Stimulated activated CD8-positive, alpha-beta memory T cell treated with anti-CD3 and anti-CD28 coated beads, Interleukin-12 subunit alpha, Interleukin-12 subunit beta, amount 100 ng/mL, for 24 hours (primary cell): ENCODE measurements around the gene PRKAR1B.

Experiments used
- DNase-seq: peaks from one replicate; pipeline ENCODE4 v3.0.0-alpha.2; 2020; ENCODE audit errors: extremely low read depth

Gene PRKAR1B

GRCh38 chr7:541661-542060, 185.4 kb downstream of the PRKAR1B start:
- no peak for DNase-seq

- no peak for DNase-seq
Observed at GRCh38 chr7:540997-541396, 186.1 kb downstream of the PRKAR1B start.

DNA sequence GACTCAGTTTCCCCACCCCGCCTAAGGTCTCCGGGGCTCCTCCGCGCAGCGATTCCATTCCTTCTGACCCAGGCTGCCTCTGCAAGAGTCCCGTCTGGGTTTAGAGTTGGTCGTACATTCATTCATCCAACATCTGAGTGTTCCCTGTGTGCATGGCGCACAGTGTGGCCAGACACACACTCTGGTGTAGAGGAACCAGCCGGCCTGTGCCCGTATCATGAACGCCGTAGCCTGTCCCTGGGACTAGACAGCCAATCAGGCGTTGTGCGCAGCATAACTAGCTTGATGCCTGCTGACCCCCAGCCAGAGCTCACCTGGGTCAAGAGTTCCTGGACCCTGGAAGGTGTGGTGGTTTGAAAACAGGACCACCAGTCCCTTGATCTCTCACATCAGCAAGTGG, 186.5 kb downstream of the PRKAR1B start:
- DNase-seq: no peak

DNA sequence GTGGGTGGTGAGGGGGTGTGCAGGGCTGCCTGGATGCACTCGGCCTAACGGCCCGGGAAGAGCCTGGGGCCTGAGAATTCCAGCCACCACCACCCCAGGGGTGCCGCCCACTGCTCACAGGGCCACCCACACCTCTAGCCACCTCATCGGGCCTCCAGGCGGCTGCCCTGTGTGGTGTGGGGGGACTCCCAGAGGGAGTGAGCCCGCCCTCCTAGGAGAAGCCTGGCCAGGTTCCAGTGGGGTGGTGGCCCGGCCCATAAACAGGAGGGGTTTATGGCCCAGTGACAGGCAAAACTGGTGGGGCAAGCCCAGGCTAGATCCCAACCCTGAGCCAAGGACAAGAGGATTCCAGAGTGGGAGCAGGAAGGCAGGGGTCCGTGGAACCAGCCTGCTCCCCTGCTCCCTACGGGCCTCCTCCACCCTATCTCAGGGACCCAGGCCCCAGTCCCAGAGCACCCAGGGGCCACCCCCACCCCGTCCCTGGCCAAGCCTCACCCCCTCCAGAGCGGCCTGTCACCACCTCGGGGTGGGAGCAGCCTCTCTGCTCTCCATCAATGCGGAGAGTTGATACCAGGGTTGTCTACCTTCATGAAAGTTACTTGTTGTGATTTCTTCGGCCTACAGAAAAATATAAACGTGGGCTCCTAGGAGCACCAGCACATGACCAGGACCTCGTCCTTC, 187.2 kb downstream of the PRKAR1B start:
- no peak for DNase-seq

GRCh38 chr7:538764-539685, 188.1 kb downstream of the PRKAR1B start:
- DNase-seq: no peak

DNA sequence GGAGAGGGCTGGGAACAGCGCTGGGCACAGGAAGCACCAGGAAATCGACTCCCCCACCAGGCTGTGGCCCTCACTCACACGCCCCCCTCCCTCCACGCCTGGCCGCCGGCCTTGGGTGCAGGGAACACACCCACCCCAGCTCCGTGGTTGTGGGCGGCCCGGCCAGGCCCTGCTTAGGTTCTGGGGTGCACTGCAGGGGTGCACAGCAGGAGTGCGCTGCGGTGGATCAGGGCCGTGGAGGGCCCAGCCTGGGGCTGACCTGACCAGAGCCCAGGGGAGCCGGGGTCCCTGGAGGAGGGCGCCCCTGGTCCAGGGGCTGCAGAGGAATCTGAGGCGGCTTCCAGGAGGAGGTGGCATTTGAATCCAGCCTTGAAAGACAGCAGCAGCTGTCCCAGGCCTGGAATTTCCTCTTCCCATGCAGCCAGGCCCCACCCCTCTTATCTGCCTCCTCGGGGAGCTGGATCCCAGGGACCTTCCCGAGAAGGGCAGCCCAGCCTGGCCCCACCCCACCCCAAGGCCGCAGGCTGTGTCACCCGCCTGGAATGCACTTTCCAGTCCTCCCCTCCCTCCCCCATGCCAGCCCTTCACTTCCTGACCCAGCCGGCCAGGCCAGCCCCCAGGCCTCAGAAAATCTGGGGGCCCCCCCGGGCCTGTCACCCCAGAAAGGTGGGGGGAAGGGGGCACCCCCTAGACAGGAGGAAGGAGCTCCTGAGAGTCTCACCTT, 189.0 kb downstream of the PRKAR1B start:
- no peak for DNase-seq

DNA sequence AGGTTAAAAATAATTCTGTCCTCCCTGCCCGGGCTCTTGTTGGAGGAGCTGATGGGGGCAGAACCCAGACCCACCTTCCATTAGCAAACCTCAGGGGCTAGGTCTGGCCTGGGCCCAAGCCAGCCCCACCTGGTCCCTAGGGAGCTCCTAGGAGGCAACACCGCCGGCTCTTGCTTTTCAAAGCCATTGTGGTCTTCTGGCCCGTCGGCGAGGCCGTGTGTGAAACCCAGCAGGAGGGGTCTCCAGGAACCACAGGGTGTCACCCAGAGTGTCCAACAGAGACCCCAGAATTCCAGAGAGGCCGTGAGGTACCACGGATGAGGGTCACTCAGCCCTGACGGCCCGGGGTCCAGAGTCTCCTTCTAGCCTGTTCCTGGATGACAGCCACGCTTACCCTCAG, 190.8 kb downstream of the PRKAR1B start:
- DNase-seq: no peak

DNA sequence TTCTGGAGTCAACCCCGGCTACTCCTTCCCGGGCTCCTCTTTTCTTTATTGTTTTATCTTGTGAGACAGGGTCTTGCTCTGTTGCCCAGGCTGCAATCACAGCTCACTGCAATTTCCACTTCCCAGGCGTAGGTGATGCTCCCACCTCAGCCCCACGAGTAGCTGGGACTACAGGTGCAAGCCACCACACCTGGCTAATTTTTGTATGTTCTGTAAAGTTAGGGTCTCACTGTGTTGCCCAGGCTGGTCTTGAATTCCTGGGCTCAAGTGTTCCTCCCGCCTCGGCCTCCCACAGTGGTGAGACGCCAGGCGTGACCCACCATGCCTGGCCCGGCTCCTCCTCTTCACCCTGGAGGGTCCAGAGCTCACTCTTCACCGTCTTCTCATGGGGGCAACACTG, 192.1 kb downstream of the PRKAR1B start:
- DNase-seq: no peak

- DNase-seq: no peak
Observed at GRCh38 chr7:534075-534474, 193.0 kb downstream of the PRKAR1B start.

DNA sequence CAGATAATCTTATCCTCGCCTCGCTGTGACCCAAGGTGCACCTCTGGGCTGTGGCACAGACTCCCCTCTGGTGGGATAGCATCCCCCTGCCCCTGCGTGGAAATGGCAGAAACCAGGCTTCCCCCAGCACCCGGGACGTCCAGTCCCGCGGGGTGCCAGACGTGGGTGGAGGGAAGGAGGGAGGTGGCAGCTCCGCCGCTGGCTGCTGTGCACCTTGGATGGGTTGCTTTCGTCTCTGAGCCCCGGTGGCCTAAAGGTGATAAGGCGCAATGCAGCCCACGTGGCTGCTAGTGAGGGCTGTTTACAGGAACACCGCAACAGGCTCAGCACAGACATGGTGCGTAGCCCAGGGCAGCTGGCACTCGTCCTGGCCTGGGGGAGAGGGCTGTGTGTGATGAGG, 193.8 kb downstream of the PRKAR1B start:
- no peak for DNase-seq

- no peak for DNase-seq
Observed at GRCh38 chr7:532379-533143, 194.5 kb downstream of the PRKAR1B start.

DNA sequence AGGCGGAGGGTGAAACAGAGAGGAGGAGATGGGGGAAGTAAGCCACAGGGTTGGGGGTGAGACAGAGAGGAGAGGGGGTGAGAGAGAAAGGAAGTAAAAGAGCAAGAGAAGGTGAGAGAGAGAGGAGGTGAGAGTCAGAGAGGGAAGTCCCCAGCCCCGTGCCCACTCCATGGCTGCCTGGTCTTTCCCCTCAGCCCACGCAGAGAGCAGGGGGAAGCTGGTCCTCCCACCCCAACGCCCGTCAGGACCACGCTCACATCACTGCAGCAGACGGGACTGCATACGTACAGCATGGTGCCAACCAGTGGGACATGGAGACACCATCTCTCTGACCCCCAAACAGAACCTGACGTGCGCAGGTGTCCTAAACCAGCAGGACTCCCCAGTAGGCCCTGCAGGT, 195.3 kb downstream of the PRKAR1B start:
- DNase-seq: no peak

DNA sequence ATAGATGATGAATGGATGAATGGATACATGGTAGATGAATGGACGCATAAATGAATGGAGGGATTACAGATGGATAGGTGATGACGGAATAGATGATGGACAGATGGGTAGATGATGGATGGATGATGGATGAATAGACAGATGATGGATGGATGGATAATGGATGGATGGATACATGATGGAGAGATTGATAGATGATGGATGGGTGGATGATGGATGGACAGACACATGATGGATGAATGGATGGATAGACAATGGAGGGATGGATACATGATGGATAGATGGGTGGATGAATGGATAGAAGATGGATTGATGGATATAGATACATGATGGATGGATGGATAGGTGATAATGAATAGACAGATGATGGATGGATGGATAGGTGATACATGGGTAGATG, 198.6 kb downstream of the PRKAR1B start:
- DNase-seq: no peak

DNA sequence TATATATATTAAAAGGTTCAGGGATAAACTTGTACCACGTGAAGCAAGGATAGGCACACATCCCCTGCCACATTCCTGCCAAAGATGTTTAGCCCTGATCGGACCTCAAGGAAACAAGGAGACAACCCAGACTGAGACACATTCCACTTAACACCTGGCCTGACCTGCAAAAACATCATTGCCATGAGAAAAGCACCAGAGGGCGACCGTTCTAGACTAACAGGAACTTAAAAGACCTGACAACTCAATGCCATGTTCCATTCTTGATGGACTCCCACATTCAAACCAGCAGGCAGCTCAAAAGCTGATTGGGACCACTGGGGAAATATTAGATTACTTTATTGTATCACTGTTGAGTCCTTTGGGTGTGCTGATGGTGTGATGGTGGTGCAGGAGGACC, 199.4 kb downstream of the PRKAR1B start:
- DNase-seq: no peak

- DNase-seq: no peak
Observed at GRCh38 chr7:526460-527034, 200.5 kb downstream of the PRKAR1B start.

DNA sequence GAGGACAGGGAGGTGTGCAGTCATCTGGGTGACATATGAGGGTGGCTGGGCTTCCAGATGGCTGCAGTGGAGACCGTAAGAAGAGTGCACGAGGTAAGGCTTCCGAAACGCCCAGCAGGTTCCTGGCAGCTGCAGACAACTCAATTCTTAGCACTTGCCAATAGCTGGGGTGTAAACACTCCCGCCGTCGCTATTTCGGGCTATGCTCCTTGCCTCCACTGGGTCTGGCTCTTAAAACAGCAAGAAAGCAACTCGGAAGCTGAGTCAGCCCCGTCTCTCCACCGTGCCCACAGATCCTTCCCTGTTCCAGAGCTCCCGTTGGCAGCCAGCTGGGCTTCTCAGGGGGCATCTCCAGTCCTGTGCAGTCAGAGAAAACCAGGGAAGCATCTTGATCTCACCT, 201.3 kb downstream of the PRKAR1B start:
- no peak for DNase-seq

- no peak for DNase-seq
Observed at GRCh38 chr7:524800-525199, 202.3 kb downstream of the PRKAR1B start.

DNA sequence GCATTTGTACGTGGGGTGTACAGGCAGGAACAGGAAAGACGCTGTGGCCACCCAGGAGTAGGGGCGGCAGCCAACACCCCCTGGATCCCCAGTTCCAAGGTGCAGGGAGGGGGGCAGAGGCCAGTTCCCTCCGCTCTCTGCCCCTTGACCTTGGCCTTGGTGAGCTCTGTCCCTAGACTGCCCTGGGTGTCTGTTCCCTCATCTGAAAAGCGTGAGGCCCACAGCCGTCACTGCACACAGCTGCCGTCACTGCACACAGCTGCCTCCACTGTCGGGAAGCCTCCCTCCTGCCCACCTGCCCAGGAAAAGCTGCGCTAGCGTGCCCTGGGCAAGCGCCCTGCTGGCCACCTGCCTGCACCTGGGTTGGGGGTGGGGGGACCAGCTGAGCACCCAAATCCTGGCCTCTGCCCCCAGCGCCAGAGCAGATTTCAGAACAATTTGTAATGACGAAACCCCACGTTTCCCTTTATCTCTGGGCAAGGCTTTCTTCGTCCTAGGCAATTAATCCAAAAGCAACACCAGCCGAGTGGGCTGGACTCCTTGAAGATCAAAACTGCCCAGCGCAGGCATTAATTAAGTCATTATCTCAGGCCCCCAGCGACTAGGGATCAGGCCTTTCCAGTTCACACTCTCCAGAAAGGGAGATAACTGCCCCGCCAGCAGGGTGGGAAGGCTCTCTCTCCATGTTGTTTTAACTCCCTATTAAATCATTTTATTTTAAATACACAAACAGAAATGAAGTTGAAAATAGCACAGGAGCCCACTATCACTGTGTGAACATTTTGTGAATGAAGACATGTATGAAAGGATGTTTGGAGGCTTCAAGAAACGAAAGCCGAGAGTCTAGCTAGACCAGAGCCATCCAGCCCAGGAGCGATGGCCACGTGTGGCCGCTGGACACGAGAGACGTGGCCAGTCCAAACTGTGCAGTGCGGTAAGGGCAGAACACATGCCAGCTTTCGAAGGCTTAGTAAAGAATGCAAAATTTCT, 203.4 kb downstream of the PRKAR1B start:
- DNase-seq: no peak

GRCh38 chr7:522951-523314, 204.1 kb downstream of the PRKAR1B start:
- no peak for DNase-seq
